ENCODE measurements around the gene ATP5F1A. TPM values are rescaled to one million over a fixed set of nuclear protein-coding genes. Genes with fewer than 3 reads are reported as not detected.

ATP5F1A gene
- total RNA-seq, 1 donor from 2014 or later: 336 TPM

DNA sequence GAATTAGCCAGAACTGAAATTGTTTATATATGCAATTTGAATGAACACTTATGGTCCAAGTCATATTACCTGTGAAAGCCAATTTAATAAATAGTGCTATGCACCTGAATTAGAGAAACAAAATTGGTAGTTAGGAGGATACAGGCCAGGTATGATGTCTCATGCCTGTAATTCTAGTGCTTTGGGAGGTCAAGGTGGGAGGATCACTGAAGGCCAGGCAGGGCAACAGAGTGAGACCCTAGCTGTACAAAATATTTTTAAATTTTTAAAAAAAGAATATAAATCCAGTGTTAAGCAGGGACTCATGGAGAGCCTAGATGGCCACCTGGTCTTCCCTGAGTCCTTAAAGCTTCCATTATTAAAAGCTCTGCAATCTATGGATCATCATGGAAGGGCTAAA lies 18.8 kb downstream of the ATP5F1A start:
- no peak for ATAC-seq (ENCODE audit: low read depth)
- H3K27ac Mint-ChIP-seq: no peak overlapping the region
- intact Hi-C loops (cut with micrococcal nuclease): no loop called here
- no peak overlapping the region for H3K4me3 Mint-ChIP-seq
- ChIA-PET CTCF (interaction anchor here (1.2 kb wide), 1 partner anchor 154 kb away, joined by 3 read pairs; no protein-coding TSS in a partner anchor), POLR2A (no interaction called here)
- peaks cover 58% of the 10 kb centered on the region for H3K36me3 Mint-ChIP-seq (ENCODE audit: low read depth)
- TF ChIP-seq, protein P1, sequence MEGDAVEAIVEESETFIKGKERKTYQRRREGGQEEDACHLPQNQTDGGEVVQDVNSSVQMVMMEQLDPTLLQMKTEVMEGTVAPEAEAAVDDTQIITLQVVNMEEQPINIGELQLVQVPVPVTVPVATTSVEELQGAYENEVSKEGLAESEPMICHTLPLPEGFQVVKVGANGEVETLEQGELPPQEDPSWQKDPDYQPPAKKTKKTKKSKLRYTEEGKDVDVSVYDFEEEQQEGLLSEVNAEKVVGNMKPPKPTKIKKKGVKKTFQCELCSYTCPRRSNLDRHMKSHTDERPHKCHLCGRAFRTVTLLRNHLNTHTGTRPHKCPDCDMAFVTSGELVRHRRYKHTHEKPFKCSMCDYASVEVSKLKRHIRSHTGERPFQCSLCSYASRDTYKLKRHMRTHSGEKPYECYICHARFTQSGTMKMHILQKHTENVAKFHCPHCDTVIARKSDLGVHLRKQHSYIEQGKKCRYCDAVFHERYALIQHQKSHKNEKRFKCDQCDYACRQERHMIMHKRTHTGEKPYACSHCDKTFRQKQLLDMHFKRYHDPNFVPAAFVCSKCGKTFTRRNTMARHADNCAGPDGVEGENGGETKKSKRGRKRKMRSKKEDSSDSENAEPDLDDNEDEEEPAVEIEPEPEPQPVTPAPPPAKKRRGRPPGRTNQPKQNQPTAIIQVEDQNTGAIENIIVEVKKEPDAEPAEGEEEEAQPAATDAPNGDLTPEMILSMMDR (IDR thresholded peaks at IDR 0.05): no peak
- no peaks in the 10 kb centered on the region for H3K4me1 Mint-ChIP-seq
- H3K27me3 Mint-ChIP-seq: no peaks in the 10 kb centered on the region
- no peaks in the 10 kb centered on the region for H3K9me3 Mint-ChIP-seq
- DNase-seq: no peak

DNA sequence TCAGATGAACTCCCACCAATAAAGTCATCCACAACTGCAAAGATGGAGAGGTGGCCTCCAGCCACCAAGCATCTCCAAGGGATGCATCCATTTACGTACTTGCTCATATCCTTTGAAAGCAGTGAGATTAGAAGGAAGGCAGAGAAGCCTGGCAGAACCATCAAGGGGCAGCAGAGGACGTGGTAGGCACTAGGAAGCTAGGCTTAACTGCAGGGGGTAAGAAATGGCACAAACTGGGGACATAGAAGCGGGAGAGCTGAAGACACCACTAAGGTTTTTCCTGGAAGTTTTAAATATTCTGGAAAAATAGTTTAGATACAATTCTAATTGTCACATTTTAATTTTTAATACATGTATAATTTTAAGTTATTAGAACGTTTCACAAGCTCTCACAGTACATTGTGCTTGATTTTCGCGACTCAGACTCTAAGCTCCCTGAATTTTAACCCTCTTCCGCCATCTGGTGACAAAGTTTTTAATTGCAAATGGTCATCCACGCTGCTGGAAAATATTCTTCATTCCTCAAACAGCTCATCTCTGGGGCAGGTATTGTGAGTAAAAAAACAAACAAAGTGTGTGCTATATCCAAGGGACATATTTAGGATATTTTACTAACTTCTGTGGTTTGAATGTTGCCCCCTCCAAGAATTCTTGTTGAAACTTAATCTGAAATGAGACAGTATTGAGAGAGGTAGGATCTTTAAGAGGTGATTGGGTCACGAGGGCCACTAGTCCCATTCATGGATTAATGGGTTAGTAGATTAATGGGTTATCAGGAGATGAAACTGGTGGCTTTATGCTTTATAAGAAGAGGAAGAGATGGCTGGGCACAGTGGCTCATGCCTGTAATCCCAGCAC lies 24.4 kb downstream of the ATP5F1A start:
- Mint-ChIP-seq H3K4me1 (peaks cover 17% of the 10 kb centered on the region), H3K27me3 (peaks cover 10% of the 10 kb centered on the region), H3K36me3 (ENCODE audit: low read depth) (peaks cover 8% of the 10 kb centered on the region), H3K9me3 (no peaks in the 10 kb centered on the region), H3K27ac (no peak overlapping the region), H3K4me3 (no peak overlapping the region)
- ATAC-seq (ENCODE audit: low read depth): peak; percentile 53
- no peak for DNase-seq
- ChIA-PET CTCF (interaction anchor here (0.7 to 2.1 kb wide), 28 partner anchors 10 to 453 kb away, joined by 3 to 31 read pairs (median 4); partner anchors contain the start of gene ATP5F1A), POLR2A (interaction anchor here (0.5 to 1.1 kb wide), 5 partner anchors 24 to 386 kb away, joined by 3 to 7 read pairs (median 3); partner anchors contain the start of gene ATP5F1A)
- intact Hi-C loops (cut with micrococcal nuclease): loop anchor here (1.0 to 2.0 kb wide), 8 partner anchors 99 to 452 kb away; partner anchors contain the start of gene EPG5
- TF ChIP-seq, protein P1 (IDR thresholded peaks at IDR 0.05): no peak

DNA sequence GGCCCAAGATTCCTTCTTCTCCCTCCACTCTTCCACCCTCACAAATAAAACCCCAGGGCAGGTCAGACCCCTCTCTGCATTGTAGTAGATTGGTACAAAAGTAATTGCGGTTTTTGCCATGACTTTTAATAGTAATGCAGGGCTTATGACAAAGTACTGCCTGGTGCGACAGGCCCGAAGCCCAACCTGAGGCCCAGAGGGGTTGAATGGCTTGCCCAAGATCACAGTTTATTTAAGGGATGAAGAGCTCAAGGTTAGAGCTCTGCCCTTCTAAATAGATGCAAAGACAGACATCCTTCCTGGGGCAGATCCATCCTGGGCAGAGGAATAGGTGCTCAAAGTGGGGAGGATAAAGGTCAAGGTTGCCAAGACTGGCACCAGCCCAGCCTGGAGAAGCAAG lies 25.1 kb downstream of the ATP5F1A start:
- Mint-ChIP-seq H3K4me1 (peaks cover 17% of the 10 kb centered on the region), H3K27me3 (peaks cover 10% of the 10 kb centered on the region), H3K36me3 (ENCODE audit: low read depth) (peaks cover 6% of the 10 kb centered on the region), H3K9me3 (no peaks in the 10 kb centered on the region), H3K27ac (no peak overlapping the region), H3K4me3 (peak overlapping the region; percentile 48)
- TF ChIP-seq, protein P1 (IDR thresholded peaks at IDR 0.05): no peak
- intact Hi-C loops (cut with micrococcal nuclease): loop anchor here (1.0 to 2.0 kb wide), 8 partner anchors 98 to 452 kb away; partner anchors contain the start of gene EPG5
- ChIA-PET POLR2A (interaction anchor here (0.6 kb wide), 1 partner anchor 25 kb away, joined by 7 read pairs; the partner anchor contains the start of gene ATP5F1A), CTCF (interaction anchor here (0.7 to 2.1 kb wide), 14 partner anchors 10 to 410 kb away, joined by 3 to 31 read pairs (median 5); no protein-coding TSS in a partner anchor)
- DNase-seq (no peak), ATAC-seq (ENCODE audit: low read depth) (no peak)

DNA sequence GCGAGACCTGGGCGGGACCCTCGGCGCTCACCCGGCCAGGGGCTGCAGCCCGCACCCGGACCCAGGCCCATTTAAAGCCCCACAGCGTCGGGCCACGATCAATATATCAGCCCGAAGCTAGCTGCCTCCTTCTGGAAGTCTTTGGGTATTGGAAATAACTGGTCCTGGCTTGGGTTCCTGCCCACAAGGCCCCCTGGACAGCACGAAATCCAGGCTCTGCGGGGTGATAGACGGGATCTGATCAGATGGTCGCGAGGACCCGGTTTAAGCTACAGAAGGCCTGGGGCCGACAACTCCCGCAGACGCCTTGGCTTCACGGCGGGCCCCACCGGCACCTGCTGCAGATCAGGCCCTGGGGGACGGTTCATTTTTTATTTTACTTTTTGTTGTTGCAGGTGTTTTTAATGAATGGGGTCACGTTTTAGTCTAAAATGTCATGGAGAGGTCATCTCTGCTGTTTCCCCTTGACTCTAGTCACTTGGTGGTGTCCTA lies 25.7 kb downstream of the ATP5F1A start:
- POLR2A ChIA-PET: no interaction called here
- Mint-ChIP-seq H3K9me3 (peaks cover 2% of the 10 kb centered on the region), H3K36me3 (ENCODE audit: low read depth) (peaks cover 4% of the 10 kb centered on the region), H3K27ac (no peak overlapping the region), H3K4me1 (peaks cover 17% of the 10 kb centered on the region), H3K27me3 (peaks cover 10% of the 10 kb centered on the region), H3K4me3 (peak overlapping the region; percentile 48)
- ATAC-seq (ENCODE audit: low read depth) (no peak), DNase-seq (no peak)
- TF ChIP-seq, protein P1 (IDR thresholded peaks at IDR 0.05): no peak
- CTCF ChIA-PET: interaction anchor here (1.3 to 2.1 kb wide), 7 partner anchors 18 to 410 kb away, joined by 4 to 31 read pairs (median 8); no protein-coding TSS in a partner anchor
- intact Hi-C loops (cut with micrococcal nuclease): loop anchor here (2.0 kb wide), 2 partner anchors 98 to 152 kb away; no protein-coding TSS in a partner anchor

Measured in activated B cell treated with CpG ODN at 0.5 μM for 24 hours (primary cell).